HG03139 (cell line): ENCODE measurements around the gene CCDC192.

Source experiments
- ATAC-seq: cut with Tn5 transposase; IDR thresholded peaks from one replicate; pipeline ENCODE4 v1.9.1; 2021; ENCODE audit not compliant: unreplicated experiment

Gene CCDC192

DNA sequence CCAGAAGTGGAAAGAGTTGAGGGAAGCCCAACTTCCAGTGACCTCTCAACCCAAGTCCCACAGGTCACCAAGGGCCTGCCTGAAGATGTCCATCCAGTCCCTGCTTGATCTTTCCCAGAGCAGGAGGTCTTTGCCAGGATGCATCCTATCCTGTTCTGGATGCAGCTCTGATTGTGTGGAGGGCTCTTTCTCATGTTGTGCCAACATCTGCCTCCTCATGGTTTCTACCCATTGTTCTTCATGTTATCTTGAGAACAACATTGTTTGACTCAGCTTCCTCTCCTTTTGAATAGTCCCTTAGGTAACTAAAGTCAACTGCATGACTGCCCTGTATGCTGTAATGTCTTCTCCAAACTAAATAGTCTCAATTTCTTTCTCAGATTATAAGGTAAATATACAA, 169.3 kb downstream of the CCDC192 start:
- ATAC-seq: no peak

DNA sequence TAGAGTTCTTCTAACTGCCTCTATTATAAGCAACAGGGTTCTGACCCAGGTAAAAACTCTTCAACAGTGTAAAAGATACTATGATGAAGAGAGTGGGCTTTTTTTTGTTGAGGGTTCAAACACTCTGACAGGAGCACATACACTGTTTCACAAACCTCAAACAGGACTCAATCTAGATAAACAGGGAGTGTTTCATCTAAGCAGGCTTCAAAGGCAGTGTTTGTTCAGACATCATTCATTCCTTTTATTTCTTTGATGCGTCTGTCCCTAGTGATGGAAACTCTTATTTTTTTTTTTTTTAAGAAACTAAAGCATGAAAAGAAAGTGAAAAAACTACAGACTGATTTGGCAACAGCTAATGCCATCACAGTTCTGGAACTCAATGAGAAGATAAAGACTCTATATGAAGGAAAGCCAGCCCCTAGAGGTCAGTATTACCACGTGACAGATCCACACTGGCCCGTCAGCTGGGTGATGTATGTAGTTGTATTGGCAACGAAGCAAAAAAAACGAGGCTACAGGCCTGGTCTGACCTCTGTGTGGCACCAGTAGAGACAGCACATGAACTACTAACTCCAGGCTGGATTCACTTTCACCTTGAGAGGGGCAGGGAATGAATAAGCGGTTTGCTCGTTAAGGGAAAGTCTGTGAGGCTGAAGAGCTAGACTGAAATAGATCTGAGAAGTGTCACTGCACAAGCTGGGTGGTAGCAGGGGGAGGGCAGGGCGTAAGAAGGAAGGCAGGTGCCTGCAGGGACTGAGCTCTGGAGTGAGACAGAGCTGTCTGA, 172.2 kb downstream of the CCDC192 start:
- peak; percentile 83 for ATAC-seq

GRCh38 chr5:127876384-127876783, 173.2 kb downstream of the CCDC192 start:
- ATAC-seq: no peak

DNA sequence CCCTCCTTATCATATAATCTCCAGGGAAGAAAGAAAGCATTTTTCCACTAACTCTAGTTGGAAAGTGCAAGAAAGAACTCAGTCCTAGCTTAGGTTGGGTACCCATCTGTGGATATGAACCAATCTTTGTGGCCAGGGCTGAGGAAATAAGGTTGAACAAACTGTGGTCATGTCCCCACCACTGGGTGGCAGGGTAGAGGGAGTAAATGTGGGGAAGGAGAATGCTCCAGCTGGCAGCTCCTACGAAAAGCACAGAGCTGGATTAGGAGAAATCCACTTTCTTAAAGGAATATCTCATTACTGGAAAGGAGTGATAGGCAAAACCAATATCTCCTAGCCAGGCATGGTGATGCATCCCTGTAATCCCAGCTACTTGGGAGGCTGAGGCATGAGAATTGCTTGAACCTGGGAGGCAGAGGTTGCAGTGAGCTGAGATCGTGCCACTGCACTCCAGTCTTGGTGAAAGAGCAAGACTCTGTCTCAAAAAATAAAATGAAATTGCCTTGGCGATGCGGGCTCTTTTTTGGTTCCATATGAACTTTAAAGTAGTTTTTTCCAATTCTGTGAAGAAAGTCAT, 175.1 kb downstream of the CCDC192 start:
- no peak for ATAC-seq

- no peak for ATAC-seq
Observed at GRCh38 chr5:127884416-127884815, 181.2 kb downstream of the CCDC192 start.

DNA sequence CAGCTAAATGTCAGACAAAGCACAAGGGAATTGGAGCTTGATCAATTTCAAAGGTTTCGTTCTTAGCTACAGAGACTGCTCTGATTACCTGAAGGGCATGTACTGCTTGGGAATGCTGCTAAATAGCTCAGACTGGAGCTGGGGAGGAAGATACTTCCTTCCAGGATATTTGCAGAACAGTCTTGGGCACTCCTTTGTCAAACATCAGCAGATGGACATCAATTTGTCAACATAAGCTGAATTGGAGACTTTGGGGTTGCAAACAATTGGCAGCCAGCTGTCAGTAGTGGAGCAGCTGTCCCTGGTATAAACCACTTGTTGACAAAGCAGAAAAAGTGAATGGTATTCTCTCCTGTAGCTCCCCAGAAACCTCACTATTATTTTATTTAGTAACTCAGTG, 182.0 kb downstream of the CCDC192 start:
- ATAC-seq: no peak

GRCh38 chr5:127886081-127886480, 182.9 kb downstream of the CCDC192 start:
- no peak for ATAC-seq

GRCh38 chr5:127887282-127887681, 184.1 kb downstream of the CCDC192 start:
- ATAC-seq: no peak

GRCh38 chr5:127891942-127892341, 188.8 kb downstream of the CCDC192 start:
- ATAC-seq: no peak

DNA sequence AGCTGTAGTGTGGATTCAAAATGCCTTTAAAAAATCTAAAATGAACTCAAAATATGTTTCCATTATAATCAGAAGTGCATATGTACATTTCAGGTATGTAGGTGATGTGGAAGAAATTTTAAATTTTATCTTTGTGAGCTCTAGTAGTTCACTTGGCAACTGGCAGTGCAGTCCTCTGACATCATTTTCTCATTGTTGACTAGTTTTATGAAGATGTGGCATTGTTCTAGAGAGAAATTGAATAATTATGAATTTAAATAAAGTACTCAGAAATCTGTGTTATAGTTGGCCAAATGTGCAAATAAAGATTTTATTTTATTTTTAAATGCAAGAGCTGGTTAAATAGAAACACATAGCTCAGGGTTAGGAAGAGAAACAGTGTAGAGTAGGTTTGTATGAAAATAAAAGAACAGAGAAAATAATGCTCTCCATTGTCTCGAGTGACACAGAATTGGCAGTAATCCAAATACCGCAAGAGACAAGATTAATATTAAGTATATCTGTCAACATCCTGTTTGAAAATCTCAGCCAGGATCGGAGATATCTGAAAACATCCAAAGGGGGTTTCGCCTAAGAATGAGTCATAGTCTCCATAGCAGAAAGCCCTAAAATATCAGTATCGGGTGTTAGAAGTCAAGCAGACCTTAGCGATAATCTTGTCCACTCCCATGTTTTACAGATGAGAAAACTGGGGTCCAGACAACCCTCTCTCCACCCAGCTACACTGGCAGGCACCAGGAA, 189.4 kb downstream of the CCDC192 start:
- ATAC-seq: no peak

DNA sequence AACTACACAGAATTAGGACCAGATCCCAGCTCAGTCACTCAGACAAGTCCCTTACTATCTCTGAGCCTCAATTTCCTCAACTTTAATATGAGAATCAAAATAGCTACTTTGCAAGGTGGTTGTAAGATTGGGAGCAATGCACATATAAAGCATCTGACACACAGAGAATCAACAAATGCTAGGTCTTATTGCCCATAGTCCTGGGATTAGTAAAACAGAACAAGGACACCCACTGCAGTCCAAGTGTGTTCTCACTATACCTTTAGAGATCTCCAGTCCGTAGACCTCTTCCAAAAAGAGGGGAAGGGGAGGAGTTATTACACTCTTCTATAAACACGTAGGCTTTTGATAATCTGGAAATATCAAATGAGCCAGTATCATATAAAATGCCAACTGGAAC, 190.0 kb downstream of the CCDC192 start:
- no peak for ATAC-seq

DNA sequence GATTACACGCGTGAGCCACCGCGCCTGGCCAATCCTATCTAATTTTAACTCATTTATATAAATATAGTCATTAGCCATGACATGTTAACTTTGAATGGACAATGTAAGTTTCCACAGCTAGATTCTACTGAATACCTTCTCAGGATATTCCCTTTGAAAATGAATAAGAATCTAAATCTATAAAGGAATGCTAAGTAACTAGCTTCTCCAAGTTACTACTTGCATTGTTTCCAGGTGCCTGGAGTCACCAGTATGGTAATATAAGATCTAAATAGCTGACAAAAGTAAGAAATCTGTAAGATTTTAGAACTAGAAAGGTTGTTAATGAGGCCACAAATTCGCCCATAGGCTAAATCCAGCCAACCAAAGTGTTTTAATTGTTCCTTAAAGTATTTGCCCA, 191.3 kb downstream of the CCDC192 start:
- no peak for ATAC-seq

DNA sequence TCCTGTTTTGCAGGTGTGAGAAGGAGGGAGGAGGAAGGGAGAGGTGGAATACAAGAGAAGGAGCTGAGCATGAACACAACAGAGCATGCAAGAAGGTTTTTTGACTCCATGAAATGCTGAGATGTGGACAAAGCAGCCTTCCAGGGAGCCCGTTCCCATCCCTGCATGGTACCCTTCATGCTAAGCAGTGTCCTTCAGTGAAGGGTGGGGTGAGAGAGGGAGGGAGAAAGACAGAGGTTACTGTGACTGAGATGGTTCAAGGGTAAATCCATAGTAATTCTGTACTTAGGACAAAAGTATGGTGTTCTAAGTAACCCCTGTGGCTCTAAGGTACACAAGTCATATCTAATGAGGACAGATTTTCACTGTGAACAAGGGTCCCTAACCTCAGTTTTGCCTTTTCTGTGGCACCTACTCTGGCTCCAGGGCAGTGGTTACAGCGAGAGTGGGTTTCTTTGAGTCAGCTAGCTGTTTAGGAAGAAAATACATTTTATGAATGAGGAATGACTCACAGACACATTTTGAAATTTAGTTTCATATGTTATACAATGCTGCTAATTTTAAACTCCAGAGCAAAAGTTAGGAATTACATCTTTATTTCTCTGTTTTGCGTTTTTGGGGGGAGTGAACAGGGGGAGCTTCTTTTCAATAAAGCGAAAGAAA, 195.5 kb downstream of the CCDC192 start:
- no peak for ATAC-seq

DNA sequence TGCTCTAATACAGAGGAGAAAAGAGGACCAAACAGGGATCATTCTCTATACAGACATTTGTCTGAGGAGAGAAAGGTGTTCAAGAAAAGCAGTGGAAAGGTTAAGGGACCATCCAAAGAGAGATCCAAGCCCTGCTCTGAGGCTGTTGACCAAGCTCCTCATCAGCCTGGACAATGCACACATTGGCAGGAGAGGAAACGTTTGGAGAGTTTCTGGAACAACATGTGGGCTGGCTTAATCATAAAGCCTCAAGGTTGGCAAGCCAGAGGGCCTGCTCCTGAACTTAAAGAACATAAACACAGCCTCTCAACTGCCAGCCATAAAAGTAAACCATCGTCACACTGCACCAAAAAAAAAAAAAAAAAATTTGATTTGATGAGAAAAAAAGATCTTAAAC, 196.0 kb downstream of the CCDC192 start:
- no peak for ATAC-seq

DNA sequence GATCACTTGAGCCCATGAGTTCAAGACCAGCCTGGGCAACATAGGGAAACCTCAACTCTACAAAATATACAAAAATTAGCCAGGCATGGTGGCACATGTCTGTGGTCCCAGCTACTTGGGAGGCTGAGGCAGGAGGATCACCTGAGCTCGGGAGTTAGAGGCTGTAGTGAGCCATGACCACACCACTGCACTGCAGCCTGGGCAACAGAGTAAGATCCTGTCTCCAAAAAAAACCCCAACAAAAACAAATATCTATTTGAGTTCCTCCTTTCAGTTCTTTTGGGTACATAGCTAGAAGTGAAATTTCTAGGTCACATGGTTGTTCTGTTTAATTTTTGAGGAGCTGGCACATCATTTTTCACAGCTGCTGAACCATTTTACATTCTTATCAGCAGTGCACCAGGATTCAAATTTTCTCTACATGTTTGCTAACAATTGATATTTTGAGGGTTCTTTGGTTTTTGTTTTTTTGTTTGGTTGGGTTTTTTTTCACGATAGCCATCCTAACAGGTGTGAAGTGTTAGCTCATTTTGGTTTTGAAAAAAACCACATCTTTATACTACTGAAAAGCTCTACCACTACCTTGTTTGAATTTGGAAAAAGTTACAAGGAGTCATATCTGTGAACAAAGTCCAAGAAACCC, 203.5 kb downstream of the CCDC192 start:
- ATAC-seq: no peak

- no peak for ATAC-seq
Observed at GRCh38 chr5:127907907-127908306, 204.7 kb downstream of the CCDC192 start.

- ATAC-seq: no peak
Observed at GRCh38 chr5:127909066-127909465, 205.9 kb downstream of the CCDC192 start.

DNA sequence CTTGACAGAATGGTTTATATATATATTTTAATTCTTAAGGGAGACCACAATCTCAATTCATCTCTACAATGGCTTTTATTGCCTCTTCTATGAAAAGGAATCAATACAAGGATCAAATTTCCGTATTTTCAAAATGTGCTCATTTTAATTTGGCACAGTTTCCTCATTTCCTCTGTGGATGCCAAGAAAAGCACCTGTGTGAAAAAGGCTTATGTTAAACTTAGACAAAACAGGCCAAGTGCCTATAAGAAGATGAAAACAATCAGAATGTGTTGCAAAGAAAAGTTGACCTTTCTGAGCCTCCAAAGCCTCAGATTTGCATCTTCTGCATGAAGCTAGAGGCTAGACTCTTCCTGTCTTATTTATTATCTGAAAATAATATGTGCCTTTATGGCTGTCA, 206.6 kb downstream of the CCDC192 start:
- ATAC-seq: no peak

DNA sequence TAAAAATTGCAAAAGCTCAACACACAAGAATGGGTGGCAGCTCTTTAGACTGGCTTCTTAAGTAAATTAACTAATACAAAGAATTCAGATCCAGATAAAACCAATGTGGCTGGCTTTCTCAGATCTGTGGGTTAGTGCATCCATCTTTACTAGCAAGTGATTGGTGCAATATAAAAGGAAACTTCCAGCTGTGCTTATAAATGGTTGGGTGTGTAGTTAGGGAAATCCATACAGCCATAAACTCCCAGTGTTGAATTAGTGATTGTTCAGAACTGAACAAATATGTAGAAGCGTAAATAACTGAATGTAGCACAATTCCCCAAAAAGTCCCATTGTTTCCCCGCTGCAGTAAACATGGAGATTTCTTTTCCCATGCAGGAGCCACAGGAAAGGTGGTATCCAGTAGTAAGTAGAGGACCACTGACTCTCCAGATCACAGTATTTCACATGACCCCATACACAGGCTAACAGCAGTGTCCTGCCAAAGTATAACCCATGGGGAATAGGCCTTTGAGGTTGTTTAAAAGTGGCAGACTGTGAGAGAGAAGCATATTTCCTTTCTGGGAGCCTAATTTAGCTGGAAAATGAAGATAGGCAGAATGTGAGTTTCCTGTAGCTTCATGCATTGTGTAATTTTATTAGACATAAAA, 207.2 kb downstream of the CCDC192 start:
- no peak for ATAC-seq

GRCh38 chr5:127911619-127912018, 208.4 kb downstream of the CCDC192 start:
- no peak for ATAC-seq

DNA sequence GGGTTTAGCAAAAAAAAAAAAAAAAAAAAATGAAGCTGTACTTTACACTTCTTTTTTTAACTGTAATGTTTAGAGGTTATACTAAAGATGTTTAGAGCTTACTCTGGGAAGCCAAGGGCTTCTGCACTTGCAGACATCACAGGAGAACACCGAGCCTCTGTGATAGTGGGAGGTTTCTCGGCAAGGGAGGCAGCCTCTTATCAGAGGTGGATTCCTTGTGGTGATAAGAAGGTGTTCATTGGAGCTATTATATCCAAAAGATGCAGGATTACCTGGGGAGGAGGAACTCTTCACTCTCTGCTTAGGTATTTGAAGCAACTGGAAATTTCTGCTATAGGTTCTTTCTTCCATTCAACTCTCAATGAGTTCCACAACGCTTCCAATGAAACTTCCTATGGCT, 209.2 kb downstream of the CCDC192 start:
- no peak for ATAC-seq
